ENCODE data around the gene ANKRD44. TPM values are rescaled to one million over a fixed set of nuclear protein-coding genes. Genes with fewer than 3 reads are reported as not detected.

The ANKRD44 gene
- total RNA-seq, 1 donor from 2014 or later = 4.0 TPM

GRCh38 chr2:196970099-196970498 lies 340.5 kb downstream of the ANKRD44 start:
- H3K27me3 Mint-ChIP-seq = no peaks in the 10 kb centered on the region
- no peak overlapping the region for H3K27ac Mint-ChIP-seq
- peaks cover 22% of the 10 kb centered on the region for H3K4me1 Mint-ChIP-seq (ENCODE audit: low read depth)
- no peak overlapping the region for H3K4me3 Mint-ChIP-seq (ENCODE audit: low read depth)
- no peak for TF ChIP-seq CTCF (IDR thresholded peaks at IDR 0.05; ENCODE audit: unreplicated experiment)
- H3K9me3 Mint-ChIP-seq (ENCODE audit: low read depth) = peaks cover 7% of the 10 kb centered on the region
- H3K36me3 Mint-ChIP-seq (ENCODE audit: insufficient read depth) = peaks cover 2% of the 10 kb centered on the region
- DNase-seq (ENCODE audit: low spot score, unreplicated experiment) = no peak

GRCh38 chr2:196968516-196968915 lies 342.1 kb downstream of the ANKRD44 start:
- DNase-seq (ENCODE audit: low spot score, unreplicated experiment) = no peak
- Mint-ChIP-seq H3K9me3 (ENCODE audit: low read depth) (peaks cover 7% of the 10 kb centered on the region), H3K4me1 (ENCODE audit: low read depth) (peaks cover 24% of the 10 kb centered on the region), H3K36me3 (ENCODE audit: insufficient read depth) (peaks cover 2% of the 10 kb centered on the region), H3K27ac (no peak overlapping the region), H3K27me3 (no peaks in the 10 kb centered on the region), H3K4me3 (ENCODE audit: low read depth) (no peak overlapping the region)
- no peak for TF ChIP-seq CTCF (IDR thresholded peaks at IDR 0.05; ENCODE audit: unreplicated experiment)

- Mint-ChIP-seq H3K9me3 (ENCODE audit: low read depth) (peaks cover 7% of the 10 kb centered on the region), H3K27me3 (no peaks in the 10 kb centered on the region), H3K36me3 (ENCODE audit: insufficient read depth) (peaks cover 2% of the 10 kb centered on the region), H3K4me1 (ENCODE audit: low read depth) (peaks cover 24% of the 10 kb centered on the region), H3K27ac (no peak overlapping the region), H3K4me3 (ENCODE audit: low read depth) (no peak overlapping the region)
- TF ChIP-seq CTCF (IDR thresholded peaks at IDR 0.05; ENCODE audit: unreplicated experiment) = no peak
- no peak for DNase-seq (ENCODE audit: low spot score, unreplicated experiment)
These were observed 342.8 kb downstream of the ANKRD44 start for GRCh38 chr2:196967775-196968174.

GRCh38 chr2:196967116-196967515 lies 343.5 kb downstream of the ANKRD44 start:
- H3K9me3 Mint-ChIP-seq (ENCODE audit: low read depth) = peaks cover 7% of the 10 kb centered on the region
- no peak for TF ChIP-seq CTCF (IDR thresholded peaks at IDR 0.05; ENCODE audit: unreplicated experiment)
- peaks cover 24% of the 10 kb centered on the region for H3K4me1 Mint-ChIP-seq (ENCODE audit: low read depth)
- no peaks in the 10 kb centered on the region for H3K27me3 Mint-ChIP-seq
- DNase-seq (ENCODE audit: low spot score, unreplicated experiment) = no peak
- no peak overlapping the region for H3K4me3 Mint-ChIP-seq (ENCODE audit: low read depth)
- H3K36me3 Mint-ChIP-seq (ENCODE audit: insufficient read depth) = peaks cover 2% of the 10 kb centered on the region
- H3K27ac Mint-ChIP-seq = peak overlapping the region; percentile 66

GRCh38 chr2:196966061-196966460 lies 344.5 kb downstream of the ANKRD44 start:
- H3K36me3 Mint-ChIP-seq (ENCODE audit: insufficient read depth) = peaks cover 2% of the 10 kb centered on the region
- peak overlapping the region; percentile 40 for H3K4me3 Mint-ChIP-seq (ENCODE audit: low read depth)
- DNase-seq (ENCODE audit: low spot score, unreplicated experiment) = no peak
- peak overlapping the region; percentile 94 for H3K27ac Mint-ChIP-seq
- peaks cover 24% of the 10 kb centered on the region for H3K4me1 Mint-ChIP-seq (ENCODE audit: low read depth)
- H3K9me3 Mint-ChIP-seq (ENCODE audit: low read depth) = peaks cover 13% of the 10 kb centered on the region
- no peaks in the 10 kb centered on the region for H3K27me3 Mint-ChIP-seq
- no peak for TF ChIP-seq CTCF (IDR thresholded peaks at IDR 0.05; ENCODE audit: unreplicated experiment)
